HEK293T (cell line): Measurements from ENCODE around the gene ARTN.

Experiments used
- BHLHE40 ChIP-seq: fragments of 450-650 bp; IDR thresholded peaks from 2 replicates; pipeline ENCODE4 v1.6.1; 2016; ENCODE audit warnings: mild to moderate bottlenecking, moderate library complexity, borderline replicate concordance
- CTBP1 ChIP-seq: fragments of 450-650 bp; IDR thresholded peaks from 2 replicates; pipeline ENCODE4 v1.6.1; 2016; ENCODE audit warnings: borderline replicate concordance
- ELF4 ChIP-seq: fragments of 450-650 bp; IDR thresholded peaks from 2 replicates; pipeline ENCODE4 v1.6.1; 2017; ENCODE audit warnings: antibody characterized with exemption
- FOXA1 ChIP-seq: fragments of 450-650 bp; IDR thresholded peaks from 2 replicates; pipeline ENCODE4 v1.6.1; 2016; ENCODE audit warnings: mild to moderate bottlenecking
- FOXM1 ChIP-seq: fragments of 450-650 bp; IDR thresholded peaks from 2 replicates; pipeline ENCODE4 v1.6.1; 2017; ENCODE audit warnings: mild to moderate bottlenecking, borderline replicate concordance
- HDGF ChIP-seq: fragments of 450-650 bp; IDR thresholded peaks from 2 replicates; pipeline ENCODE4 v1.6.1; 2017; ENCODE audit warnings: antibody characterized with exemption, borderline replicate concordance
- LEF1 ChIP-seq: fragments of 450-650 bp; IDR thresholded peaks from 2 replicates; pipeline ENCODE4 v1.6.1; 2017; ENCODE audit warnings: mild to moderate bottlenecking, borderline replicate concordance
- SP1 ChIP-seq: fragments of 450-650 bp; IDR thresholded peaks from 2 replicates; pipeline ENCODE4 v1.6.1; 2017
- SUZ12 ChIP-seq: fragments of 450-650 bp; IDR thresholded peaks from 2 replicates; pipeline ENCODE4 v1.6.1; 2016; ENCODE audit warnings: mild to moderate bottlenecking
- TARDBP ChIP-seq: fragments of 450-650 bp; IDR thresholded peaks from 2 replicates; pipeline ENCODE4 v1.6.1; 2016
- ZNF384 ChIP-seq: fragments of 450-650 bp; IDR thresholded peaks from 2 replicates; pipeline ENCODE4 v1.6.1; 2016

- TF ChIP-seq FOXM1 = no peak
- no peak for TF ChIP-seq SP1
- no peak for TF ChIP-seq ELF4
- TF ChIP-seq FOXA1 = no peak
- TF ChIP-seq SUZ12 = no peak
- TF ChIP-seq TARDBP = no peak
- TF ChIP-seq CTBP1 = no peak
- no peak for TF ChIP-seq LEF1
- no peak for TF ChIP-seq BHLHE40
- no peak for TF ChIP-seq ZNF384
- no peak for TF ChIP-seq HDGF
These were observed 19.8 kb downstream of the ARTN start for GRCh38 chr1:43953361-43953760.
